GM18520 (cell line): Measurements from ENCODE around the gene SWAP70.

Source experiments
- ATAC-seq: cut with Tn5 transposase; IDR thresholded peaks from one replicate; pipeline ENCODE4 v1.9.1; 2021; ENCODE audit not compliant: unreplicated experiment

Gene SWAP70

DNA sequence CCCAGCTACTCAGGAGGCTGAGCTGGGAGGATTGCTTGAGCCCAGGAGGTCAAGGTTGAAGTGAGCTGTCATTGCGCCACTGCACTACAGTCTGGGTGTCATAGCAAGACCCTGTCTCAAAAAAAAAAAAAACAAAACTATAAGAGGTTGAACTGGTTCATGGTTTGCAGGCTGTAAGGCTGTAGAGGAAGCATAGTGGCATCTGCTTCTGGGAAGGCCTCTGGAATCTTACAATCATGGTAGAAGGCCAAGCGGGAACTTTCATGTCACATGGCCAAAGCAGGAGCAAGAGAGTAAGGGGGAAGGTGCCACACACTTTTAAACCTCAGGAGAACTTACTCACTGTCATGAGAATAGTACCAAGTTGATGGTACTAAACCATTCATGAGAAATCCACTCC lies 109.6 kb downstream of the SWAP70 start:
- ATAC-seq: no peak

DNA sequence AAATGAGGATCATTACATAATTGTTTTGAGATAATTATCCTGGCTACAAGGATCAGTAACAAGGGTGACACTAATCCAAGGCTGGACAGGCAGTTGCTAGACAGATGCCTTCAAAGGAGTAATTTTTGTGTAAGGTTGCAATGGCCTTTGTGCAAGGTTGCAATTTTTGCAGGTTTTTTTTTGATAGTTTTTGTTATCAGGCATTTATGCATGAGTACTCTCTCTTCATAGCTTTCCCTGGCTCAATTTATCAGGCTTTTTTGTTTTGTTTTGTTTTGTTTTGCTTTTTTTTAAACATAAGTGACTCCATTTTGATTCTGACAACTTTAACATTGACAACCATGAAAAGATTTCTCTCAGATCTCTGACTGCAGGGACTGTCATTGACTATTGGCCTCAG lies 110.2 kb downstream of the SWAP70 start:
- no peak for ATAC-seq

DNA sequence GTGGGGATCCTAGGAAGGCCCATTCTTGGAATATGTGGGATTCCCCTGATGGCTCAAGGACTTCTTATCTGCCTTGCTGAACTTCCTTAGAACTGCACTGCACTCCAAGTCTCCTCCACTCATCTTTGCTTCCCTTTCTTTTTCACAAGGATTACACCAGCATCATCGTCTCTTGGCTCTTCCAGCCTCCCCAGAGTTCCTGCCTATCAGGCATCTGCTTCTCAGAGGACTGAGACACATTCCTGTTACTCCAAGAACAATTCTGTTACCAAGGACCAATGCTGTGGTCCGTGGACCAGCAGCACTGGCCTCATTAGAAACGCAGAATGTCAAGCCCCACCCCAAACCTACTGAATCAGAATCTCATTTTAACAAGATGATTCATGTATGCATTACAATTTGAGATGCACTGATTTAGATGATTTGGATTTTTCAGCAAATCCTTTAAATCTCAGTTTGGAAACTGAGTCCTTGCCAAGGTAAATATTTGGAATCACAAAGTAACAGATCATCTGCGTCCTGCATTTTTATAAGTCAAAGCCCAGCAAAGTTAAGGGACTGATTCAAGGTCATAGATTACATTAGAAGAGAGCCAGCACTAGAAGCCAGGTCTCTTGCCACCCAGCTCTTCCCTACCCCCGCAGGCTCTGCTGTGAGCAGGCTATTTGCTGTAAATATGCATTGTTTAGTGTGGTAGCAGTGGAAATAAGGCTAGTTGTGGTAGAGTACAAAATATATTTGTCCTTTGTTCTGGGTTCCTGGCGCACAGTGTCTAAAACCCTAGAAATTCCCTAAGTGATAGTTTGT lies 110.9 kb downstream of the SWAP70 start:
- no peak for ATAC-seq

DNA sequence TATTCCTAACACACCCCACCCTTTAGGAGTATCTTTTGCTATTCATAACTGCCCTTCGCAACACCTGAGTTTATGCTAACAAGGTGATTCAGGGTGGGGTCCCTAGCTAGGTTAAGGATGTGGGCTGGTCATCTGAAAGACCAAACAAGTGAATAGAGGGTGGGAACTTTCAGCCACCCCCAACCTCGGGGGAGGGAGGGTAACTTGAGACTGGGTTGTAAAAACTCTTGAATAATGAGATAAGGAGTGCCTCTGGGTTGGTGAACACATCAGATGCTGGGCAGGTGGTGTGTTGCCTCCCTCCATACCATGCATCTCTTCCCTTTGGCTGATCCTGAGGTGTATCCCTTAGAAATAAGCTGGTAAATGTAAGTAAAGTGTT lies 111.5 kb downstream of the SWAP70 start:
- ATAC-seq: no peak

DNA sequence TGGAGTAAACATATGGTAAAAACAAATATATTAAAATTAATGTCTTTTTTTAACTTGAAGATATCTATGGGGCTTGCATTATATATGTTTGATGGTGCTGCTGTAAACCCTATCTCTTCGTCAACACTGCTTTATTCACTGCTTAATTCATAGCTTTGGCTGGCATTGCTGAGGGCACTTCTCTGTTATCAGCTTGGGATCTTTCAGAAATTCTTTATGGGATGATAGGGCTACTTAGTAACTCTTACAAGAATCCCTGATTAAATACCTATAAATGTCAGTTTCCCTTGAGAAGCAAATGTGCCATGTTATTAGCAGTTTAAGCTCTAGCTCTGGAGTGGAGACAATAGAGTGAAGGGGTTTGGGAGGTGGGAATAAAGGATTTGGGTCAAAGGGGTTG lies 112.3 kb downstream of the SWAP70 start:
- no peak for ATAC-seq

DNA sequence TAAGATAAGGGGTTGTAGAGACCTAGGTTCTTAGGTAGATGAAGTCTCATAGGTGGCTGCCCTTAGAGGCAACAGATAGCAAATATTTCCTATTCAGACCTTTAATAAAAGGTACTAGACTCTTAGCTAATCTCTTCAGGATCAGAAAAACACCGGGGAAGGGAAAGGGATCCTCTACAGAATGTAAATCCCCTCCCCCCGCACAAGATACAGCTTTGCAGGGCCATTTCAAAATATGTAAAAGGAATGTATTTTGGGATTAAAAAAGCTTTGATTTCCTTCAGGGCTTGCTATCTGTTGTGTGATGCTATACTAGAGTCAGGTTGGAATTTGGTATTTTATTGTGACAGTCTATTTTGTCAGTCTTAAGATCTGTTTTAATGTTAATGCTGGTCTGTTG lies 113.2 kb downstream of the SWAP70 start:
- no peak for ATAC-seq

DNA sequence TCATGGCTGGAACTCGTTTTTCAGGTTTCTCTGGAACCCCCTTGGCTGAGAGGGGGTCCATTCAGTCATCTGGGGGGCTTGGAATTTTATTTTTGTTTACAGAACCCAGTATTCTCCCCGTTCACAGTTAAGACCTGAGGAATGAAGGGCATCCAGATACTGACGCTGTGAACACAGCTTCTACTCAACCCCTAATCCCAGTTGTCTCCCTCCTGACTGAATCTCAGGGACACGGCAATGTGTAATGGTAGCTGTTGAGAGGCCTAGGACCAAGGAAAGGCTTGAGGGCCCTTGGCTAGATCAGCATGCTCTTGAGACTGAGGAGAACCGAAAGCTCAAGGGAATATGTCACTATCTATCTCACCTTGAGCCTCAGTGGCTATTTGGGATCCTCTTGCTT lies 113.6 kb downstream of the SWAP70 start:
- ATAC-seq: no peak

DNA sequence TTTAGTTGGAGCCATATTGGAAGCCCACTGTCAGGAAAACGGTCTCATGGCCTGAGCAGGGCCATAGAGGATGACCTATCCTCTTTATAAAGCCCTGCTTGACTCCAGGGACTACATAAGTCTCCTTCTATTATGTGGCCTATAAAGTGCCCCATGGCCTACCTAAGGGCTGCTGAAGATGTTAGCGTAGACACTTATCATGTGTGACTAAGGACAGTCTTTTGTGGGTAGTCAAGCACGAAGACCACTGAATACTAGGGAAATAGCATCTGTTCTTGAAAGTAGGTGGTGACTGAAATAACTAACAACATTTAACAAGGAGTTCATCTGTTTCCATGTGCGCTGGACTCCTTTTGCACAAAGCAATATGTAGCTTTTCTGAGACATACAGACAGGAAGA lies 117.1 kb downstream of the SWAP70 start:
- no peak for ATAC-seq

DNA sequence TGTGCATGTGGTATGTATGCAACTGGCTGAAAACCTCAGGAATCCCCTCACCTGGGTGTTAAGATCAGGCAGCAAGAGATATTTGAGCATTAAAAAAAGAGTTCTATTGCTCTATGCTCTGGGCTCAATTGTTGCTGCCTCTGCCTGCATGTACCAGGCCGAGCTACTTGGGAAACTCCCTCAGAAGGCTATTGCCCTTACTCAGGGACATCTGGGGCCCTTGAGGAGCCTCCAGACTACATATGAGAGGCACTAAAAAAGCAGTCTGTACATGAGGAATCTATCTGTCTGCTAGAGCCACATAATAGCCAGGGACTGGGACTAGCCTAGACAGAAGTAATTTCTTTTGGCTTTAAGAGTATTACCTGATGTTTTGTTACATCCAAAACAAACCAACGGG lies 120.1 kb downstream of the SWAP70 start:
- ATAC-seq: no peak

DNA sequence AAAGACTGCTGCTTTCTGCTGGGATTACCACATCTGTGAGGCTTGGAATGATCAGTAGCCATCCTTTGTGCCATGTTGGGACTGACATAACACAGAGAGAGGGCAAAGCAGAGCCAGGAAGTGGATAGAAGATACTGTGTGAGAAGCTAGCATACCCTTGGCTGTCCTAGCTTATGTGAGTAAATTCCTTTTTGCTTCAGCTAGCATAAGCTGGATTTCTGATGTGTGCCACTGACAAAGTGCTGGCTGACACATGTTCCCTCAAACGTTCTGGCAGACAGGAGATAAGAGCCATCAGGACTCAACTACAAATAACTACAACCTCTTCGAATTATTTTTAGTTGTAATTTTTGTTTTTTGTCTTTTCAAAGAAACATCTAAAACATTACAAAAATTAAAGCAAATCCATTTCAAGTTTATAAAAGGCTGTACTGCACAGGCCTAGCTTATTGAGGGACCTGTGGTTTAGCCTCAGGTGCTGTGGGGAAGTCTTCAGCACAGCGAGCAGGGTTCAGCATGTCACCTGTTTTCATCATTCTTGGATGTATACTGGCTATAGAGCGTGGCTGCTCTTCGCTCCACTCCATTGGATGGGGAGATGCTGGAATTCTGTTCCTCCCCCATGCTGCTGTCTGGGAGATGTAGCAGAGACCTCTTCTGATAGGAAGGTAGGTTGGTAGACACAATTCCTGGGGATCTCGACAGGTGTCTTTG lies 120.9 kb downstream of the SWAP70 start:
- no peak for ATAC-seq

DNA sequence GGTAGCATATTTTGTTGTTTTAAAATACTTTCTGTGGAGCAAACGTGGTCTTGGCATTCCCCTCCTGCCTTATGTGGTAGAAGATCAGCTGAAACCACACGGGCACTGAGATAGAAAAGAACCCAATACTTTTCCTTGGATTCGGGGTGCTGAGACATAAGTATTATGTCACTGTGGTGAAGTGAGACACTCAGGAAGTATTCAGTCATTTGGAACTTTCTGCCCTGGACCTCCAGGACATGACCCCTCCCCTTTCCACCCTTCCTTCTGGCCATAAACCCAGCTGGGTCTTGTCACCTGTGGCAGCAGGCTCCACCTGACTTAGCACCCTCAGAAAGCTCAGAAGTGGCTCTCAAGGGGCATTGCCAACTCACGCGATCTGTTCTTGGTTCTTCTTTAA lies 123.4 kb downstream of the SWAP70 start:
- no peak for ATAC-seq

DNA sequence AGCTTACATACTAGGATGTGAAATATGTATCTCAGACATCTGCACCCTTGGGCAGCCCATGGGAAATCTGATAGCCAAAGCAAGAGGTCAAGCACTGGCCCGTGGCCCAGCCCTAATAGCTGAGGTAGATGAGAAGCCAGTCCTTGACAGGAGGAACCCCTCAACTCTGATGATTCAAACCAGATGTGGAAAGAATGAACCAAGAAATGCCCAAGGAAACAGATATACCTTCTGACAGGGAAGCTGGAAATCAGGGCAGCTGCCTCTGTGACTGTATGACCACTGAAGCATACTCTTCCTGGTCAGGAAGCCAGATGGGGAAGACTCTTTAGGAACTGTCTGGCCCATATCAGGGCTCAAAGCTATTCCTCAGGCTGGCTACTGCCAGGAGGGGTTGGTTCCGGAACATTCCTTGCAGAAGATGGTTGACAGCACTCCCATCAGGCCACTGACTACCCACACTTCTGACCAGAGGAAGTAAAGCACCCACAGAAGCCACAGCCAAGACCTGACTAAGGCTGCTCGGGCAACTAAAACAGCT lies 124.2 kb downstream of the SWAP70 start:
- ATAC-seq: no peak

DNA sequence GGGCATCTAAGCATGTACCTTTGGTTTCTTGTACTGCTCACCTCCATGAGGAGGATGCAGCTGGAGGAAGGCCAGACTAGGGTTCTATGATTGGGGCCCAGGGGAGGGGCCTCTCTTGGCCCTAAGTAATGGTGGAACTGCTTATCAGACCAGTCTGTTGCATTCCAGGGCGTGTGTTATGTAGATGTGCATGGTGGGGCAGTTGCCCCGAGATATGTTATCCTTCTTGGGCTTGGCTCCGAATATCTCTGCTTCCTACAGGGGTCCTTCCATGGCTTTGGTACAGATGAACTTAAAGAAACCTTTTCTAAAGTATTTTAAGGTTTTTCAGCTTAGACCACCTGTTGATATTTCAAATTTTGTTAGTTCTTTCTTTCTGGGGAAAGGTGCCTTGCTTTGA lies 126.0 kb downstream of the SWAP70 start:
- ATAC-seq: no peak

DNA sequence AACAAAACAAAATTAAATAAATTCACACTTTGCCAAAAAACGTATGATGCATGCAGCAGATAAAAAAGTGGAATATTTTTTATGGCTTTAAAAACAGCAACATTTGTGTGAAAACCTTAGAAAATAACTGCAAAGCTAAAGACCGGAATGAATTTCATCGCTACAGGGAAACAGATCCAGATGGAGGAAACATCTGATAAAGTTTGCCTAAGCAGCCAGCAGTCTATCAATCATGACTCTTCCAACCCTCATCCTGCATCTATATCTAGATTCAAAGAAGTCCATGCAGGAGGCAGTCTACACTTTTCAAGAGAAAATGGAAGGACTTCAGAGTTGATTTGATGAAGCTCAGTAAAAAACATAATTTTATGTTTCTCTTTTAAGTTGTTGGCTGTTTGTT lies 126.8 kb downstream of the SWAP70 start:
- no peak for ATAC-seq

DNA sequence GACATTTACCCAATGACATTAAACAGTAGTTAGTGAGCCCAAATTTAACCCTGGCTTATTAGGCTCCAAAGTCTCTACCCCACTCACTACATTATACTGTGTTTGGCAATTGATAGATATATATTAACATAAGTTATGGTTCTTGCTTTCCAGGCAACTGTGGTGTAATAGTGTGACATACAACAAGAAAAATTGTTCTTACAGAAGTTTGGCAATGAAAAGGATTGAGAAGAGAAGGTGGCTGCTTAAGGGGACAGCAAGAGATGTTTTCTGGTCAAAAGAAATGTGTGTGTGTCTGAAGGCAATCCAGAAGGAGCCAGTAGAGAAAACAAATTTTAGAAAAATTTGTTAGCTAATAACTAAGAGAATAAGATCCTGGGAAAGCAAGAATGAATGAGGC lies 132.4 kb downstream of the SWAP70 start:
- no peak for ATAC-seq

DNA sequence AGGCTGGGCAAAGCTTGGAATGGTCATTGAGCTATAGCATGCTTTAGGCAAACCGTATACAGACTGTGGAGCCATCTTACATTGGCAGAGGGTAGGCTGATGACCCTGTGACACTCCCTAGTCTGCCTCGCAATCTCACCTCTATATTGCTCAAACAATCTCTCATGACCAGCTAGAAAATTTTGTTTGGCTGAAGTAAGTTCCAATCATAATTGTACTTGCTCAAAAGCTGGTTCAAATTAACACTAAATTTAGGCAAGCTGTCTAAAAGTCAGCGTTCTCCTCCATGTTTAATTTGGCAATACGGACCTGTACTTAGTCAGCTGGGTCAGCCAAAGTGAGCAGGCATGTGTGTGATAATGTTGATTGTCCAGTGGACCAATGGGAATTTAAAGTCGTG lies 133.0 kb downstream of the SWAP70 start:
- no peak for ATAC-seq

DNA sequence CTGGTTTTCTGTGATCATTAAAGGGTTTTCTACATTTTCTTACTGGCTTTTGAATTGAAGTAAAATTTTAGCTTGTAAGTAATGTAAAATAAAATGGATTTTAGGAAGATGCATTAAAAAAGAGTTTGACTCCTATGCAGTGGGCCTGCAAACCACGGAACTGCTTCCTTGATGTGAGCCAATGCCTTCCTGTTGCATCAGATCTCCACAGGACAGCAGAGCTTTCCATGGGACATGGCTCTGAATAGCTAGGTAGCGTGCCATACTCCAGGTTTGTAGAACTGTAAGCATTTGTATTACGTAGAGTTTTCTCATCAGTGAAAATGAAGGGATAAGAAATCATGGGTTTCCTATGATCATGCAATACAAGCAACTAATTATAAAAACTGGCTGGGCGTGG lies 133.4 kb downstream of the SWAP70 start:
- ATAC-seq: no peak

DNA sequence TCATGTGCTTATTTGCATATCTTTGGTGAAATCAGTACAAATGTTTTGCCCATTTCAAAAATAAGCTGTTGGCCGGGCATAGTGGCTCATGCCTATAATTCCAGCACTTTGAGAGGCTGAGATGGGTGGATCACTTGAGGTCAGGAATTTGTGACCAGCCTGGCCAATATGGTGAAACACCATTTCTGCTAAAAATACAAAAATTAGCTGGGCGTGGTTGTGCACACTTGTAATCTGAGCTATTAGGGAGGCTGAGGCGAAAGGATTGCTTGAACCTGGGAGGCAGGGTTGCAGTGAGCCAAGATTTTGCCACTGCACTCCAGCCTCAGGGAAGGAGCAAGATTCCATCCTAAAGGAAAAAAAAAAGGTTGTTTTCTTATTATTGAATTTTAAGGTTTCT lies 136.0 kb downstream of the SWAP70 start:
- ATAC-seq: no peak

DNA sequence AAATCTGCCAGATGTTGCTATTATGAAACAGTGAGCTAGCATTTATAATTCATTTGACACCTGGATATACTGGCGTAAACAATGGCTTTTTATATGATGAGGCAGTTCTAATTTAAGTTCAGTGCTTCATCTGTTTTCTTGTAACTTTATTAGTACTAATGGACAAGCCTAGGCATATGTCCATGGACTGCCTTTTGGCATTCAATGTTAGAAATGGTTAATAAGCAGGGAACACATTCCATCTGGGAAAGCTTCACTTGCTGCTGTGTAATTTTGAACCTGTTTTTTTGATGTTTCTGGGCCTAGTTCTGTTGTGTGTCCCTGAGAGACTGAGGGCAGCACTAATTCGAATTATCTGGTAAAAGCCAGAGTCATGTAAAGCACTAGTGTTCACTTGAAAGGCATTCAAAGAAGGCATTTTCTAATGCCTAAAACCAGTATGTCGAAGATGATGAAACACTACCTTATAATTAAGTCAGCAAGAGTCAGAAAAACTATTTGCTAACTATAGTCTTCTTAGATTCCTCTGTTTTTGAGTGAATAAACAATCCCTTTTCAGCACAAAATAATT lies 138.5 kb downstream of the SWAP70 start:
- no peak for ATAC-seq
